GM19023 (cell line): Measurements from ENCODE around the gene NAA10.

Source experiments
- ATAC-seq: cut with Tn5 transposase; IDR thresholded peaks from one replicate; pipeline ENCODE4 v1.9.1; 2021; ENCODE audit warnings: mild to moderate bottlenecking, moderate library complexity; ENCODE audit not compliant: unreplicated experiment

NAA10 gene

DNA sequence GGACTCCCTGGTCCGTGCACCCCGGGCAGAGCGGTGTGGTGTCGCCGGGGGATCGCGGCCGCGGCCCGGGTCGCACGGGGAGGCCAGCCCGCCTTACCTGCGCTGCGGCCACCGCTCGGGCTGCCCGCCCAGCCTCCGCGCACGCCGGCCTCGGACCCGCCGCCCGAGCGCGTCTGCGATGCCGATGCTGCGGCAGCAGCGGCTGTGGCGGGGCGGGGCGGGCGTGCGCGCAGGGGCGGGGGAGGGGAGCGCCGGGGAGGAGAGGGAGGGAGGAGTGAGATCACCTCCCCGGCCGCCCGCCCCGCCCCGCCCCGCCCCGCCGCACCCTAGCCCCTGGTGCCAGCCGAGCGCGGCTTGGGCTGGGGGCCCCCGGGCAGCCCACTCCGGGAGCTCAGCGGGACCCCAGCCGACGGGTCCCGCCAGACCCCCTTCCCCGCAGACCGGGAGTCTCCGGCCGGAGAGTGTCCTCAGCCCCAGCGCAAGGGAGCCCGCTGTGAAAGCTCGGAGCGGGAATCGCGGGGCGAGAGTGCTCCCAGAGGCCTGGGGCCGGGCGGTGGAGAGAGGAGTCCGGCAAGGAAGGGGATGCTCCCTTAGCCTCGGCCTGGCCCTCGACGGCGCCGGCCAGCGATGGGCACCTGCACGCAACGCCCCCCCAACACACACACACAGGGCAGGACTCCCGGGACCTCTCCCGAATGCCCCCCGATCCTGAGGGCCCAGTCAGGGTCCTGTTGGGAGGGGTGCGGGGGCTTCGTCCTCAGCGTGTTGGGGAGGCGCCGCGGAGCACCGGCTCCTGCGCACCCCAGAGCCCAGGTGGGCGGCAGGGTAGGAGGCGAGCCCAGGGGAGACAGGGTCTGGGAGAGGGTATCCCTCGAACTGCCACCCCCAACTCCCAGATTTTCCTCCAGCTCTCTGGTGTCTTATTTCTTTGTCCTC is 48.6 kb downstream of the NAA10 start, which contains the start of gene L1CAM:
Gene L1CAM, minus strand, starts transcription at position 206 of the 936 bp plus-strand sequence. CDS start 10,337 bp downstream, outside the sequence.
- no peak for ATAC-seq

DNA sequence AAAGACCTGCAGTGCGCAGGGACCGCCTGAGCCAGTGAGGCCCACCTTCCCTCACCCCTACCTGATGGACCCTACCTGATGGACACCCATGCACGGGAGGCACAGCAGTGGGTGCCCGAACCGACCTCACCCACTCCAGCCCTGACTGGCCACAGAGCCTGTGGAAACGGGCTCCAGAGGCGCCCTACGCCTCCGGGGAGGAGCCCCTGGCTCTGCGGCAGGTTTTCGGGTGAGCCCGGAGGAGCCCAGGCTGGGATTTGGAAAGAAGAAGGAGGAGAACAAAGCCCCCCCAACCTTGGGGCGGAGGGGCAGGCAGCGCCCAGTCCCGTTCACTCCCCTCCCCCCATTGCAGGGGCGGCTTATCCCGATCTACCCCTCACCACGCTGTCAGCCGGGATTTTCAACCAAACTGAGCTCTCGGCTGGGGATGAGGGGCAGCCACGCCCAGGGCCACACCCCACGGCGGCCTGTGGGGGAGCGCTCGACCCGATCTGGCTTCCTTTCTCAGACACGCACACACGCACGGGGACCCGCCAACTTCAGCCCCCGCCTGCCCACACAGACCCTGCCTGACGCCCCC is 49.5 kb downstream of the NAA10 start:
- ATAC-seq: no peak

DNA sequence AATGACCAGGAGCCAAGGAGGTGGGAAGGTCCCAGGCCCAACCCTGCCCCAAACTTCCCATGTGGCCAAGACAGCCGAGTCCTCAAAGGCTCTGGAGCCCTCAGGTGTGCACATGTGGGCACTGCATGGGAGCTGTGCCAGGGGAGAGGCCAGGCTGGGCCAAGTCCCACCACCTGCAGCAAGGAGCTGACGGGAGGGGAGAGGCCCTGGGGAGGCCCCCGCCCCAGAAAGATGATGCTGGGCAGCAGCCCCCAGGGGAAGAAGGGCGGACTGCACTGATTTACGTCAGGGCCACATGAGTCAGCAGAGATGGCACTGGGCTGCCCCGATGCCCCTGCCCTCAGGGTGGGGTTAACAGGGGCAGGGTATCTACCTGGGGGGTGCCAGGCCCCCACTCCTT is 50.2 kb downstream of the NAA10 start:
- no peak for ATAC-seq

DNA sequence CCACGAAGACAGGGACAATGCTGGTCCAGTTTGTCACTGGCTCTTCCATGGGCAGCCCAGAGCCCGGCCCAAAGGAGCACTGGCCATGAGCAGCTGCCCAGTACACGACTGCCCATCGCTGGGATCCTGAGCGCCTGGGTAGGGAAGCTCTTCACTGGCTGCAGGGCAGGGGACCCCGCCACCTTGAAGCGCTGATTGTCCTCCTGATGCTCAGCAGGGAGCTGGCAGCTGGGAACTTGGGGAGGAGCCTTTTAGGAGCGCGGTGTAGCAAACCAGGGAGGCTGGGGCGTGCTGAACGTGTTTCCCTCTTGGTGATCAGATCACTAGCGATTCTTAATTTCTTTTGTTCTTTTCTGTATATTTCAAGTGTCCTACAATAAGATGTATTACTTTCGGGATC is 50.7 kb downstream of the NAA10 start:
- ATAC-seq: no peak

DNA sequence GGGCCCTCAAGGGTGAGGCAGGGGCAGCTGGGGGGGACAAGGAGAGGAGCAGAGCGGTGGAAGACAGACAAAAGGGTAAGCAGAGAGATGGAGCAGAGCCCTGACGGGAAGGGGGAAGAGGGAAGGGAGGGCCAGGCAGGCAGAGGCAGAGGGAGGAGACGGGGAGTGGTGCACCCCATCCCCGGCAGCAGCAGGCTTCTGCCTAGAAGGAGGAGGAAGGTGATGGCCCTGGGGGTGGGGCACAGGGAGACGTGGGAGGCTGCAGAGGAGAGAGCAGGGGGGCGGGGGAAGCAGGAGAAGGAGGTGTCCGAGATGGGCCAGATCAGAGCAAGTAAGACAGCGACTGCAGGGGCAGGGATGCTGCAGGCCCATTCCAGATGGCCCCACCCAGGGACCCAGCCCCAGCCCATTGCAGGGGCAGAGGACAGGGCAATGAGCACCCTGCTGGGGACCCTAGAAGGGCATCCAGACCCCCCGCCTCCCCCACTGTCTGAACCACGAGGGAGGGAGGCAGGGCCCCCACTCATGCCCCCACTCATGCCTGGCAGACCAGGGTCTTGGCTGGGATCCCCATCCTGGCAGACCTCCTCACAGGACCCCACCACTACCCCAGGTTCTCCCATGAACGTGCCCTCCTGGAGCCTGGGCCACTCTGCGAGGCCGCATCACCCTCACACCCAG is 51.5 kb downstream of the NAA10 start:
- ATAC-seq: no peak

DNA sequence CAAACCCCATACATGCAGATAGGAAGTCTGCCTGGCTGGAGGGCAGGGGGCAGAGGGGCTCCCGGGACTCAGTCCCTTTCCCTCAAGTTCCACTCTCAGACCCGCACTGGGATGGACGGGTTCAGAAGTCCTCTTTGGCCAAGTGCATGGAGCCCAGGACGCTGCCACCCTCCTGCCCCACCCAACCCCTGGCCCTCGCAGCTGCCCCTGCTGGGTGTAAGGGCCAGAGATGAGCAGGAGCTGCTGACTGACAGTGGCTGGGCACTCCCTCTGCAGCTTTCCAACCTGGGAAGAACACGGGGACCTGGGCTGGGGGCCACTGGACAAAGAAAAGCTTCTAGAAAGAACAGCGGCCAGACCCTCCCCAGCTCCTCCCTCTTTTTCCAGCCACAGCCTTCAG is 52.3 kb downstream of the NAA10 start:
- ATAC-seq: no peak

DNA sequence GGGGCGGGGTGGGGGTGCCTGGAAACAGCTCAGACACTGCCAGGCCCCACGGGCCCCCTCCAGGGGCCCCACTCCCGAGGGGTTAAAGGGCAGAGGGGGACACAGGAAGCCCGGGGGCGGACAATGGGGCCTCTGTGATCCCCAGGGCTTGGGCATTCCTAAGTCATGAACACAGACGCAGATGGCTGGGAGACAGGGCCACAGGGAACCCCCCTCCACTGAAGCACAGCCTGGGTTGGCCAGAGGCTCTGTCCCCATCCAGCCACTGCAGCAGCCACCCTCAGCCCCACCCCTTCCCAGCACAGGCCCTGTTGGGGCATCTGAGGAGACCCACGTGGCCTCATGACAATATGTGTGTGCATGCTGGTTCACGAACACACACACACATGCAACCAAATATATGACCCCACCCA is 52.7 kb downstream of the NAA10 start:
- no peak for ATAC-seq

DNA sequence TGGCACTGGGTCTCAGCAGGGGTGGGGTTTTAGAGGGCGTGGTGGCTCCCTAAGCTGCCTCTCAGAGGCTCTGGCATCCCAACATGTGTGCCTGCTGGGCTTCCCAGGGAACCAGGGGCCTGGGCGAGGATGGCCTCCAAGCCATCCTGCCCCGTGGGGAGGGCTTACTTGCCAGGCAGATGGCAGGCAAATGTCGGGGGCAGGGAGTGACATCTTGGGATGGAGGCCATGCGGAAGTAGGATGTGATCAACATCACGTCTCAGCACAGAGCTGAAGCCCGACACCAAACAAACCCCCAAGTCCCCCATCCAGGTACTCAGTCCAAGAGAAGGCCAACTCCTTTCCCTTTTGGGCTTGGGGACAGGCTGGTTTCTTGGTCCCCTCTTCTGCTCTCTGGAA is 53.6 kb downstream of the NAA10 start:
- ATAC-seq: no peak

DNA sequence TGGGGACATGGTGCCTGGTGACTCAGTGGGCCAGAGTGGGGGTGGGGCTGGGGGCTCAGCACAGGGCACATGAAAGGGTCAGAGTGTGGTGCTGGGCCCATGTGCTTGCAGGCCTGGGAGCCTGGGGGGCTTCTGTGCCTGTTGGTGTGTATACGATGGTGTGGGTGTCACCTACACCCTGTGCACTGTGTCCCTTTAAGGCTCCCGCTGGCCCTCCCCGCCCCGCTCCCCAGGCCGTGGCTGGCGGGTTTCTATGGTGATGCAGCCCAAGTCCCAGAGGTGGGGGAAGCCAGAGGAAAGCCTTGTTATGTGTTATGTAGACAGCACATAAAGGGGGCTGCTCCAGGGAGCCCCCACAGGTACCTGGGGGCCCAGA is 54.4 kb downstream of the NAA10 start:
- no peak for ATAC-seq

DNA sequence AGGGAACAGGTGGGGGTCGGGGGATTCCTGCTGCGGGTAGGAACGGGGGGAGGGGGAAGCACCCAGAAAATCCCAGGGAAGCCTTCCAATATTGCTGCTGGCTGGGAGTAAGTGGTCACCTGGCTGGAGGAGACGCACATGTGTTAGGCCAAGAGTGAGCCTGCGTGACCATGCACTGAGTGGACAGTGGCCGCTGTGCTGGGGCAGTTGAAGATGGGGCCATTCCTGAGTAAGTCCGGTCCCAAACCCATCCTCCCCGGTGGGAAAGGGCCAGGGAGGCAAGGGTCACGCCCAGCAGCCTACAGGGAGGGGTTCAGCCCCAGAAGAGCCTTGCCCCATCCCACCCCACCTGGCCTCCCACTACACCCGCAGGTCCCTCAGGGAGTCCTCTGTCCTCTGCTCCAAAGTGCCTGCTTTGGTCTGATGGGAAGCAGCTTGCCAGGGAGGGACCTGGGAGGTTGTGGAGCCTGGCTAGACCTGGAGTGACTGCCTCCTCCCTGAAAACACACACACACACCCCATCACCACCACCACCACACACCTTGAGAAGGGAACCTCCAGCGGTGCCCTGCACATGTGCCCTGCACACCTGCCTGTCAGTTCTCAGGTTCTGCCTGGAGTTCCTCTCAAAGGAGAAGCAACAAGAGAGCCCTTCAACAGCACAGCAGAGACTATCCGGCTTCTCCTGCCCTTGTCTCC is 54.9 kb downstream of the NAA10 start:
- ATAC-seq: no peak
